Fibroblast of lung (primary cell): ENCODE results near the gene CHD2. TPM values are rescaled to one million over a fixed set of nuclear protein-coding genes. Genes with fewer than 3 reads are reported as not detected.

Source experiments
- DNase-seq, 2 donors: peaks; one replicate each; pipeline versions ENCODE4 v3.0.0 to v3.0.0-alpha.2; 2010; ENCODE audit warnings: low read depth in 2 of 2
- H2AFZ ChIP-seq: 2 replicates; pipeline ENCODE4 v1.5.1; 2012; ENCODE audit warnings: low read length, control low read depth, inconsistent platforms
- H3K27ac ChIP-seq: 2 replicates; pipeline ENCODE4 v1.5.1; 2011; ENCODE audit warnings: low read length, control low read depth; ENCODE audit not compliant: insufficient read depth
- H3K27me3 ChIP-seq: 2 replicates; pipeline ENCODE4 v1.5.1; 2011; ENCODE audit warnings: mild to moderate bottlenecking, low read length; ENCODE audit not compliant: control insufficient read depth, insufficient read depth
- H3K36me3 ChIP-seq: 2 replicates; pipeline ENCODE4 v1.5.1; 2011; ENCODE audit warnings: low read length; ENCODE audit not compliant: control insufficient read depth, insufficient read depth
- H3K4me1 ChIP-seq: 2 replicates; pipeline ENCODE4 v1.5.1; 2011; ENCODE audit warnings: low read length; ENCODE audit not compliant: control insufficient read depth, insufficient read depth; ENCODE audit errors: extremely low read depth
- H3K4me2 ChIP-seq: 2 replicates; pipeline ENCODE4 v1.5.1; 2011; ENCODE audit warnings: low read length, control low read depth; ENCODE audit not compliant: insufficient read depth; ENCODE audit errors: extremely low read depth
- H3K4me3 ChIP-seq, 4 experiments: fragments of 200-600 bp in 1 of 4; sonication (generic) in 1 of 4; replicated peaks in 1 of 4; 2 replicates each; pipeline ENCODE4 v1.5.1; 2011 to 2016; ENCODE audit warnings: low read length in 4 of 4, low read depth in 3 of 4, mild to moderate bottlenecking in 3 of 4, control low read depth in 2 of 4, inconsistent platforms in 1 of 4, mixed read lengths in 1 of 4; ENCODE audit not compliant: insufficient read depth in 1 of 4; ENCODE audit errors: control extremely low read depth in 1 of 4
- H3K79me2 ChIP-seq: 2 replicates; pipeline ENCODE4 v1.5.1; 2012; ENCODE audit warnings: mild to moderate bottlenecking, low read length, inconsistent platforms; ENCODE audit not compliant: control insufficient read depth, insufficient read depth
- H3K9ac ChIP-seq: 2 replicates; pipeline ENCODE4 v1.5.1; 2011; ENCODE audit warnings: mild to moderate bottlenecking, low read length, control low read depth; ENCODE audit not compliant: insufficient read depth
- H3K9me3 ChIP-seq: 2 replicates; pipeline ENCODE4 v1.5.1; 2012; ENCODE audit warnings: low read depth, low read length; ENCODE audit not compliant: control insufficient read depth, insufficient read depth
- H4K20me1 ChIP-seq: 2 replicates; pipeline ENCODE4 v1.5.1; 2011; ENCODE audit warnings: low read length; ENCODE audit not compliant: control insufficient read depth, insufficient read depth; ENCODE audit errors: extremely low read depth
- EZH2 ChIP-seq: IDR thresholded peaks from 2 replicates; pipeline ENCODE4 v1.5.1; 2012; ENCODE audit warnings: low read length, control low read depth, mild to moderate bottlenecking; ENCODE audit errors: missing control alignments
- polyA plus RNA-seq, 2 donors: library from polyadenylated mRNA; depleted of rRNA in 1 of 2; stranded (reverse) in 1 of 2; unstranded in 1 of 2; fragments of >200 nt; gene quantifications; 2 replicates each; pipeline ENCODE4 v1.2.1, GENCODE V29; 2011 to 2012; ENCODE audit warnings: missing spikeins in 1 of 2
- total RNA-seq: library from RNA; depleted of rRNA; stranded (reverse); fragments of >200 nt; gene quantifications from 2 replicates; pipeline ENCODE4 v1.2.1, GENCODE V29; 2014
- TF ChIP-seq, protein P1 (sequence below), 2 donors: IDR thresholded peaks in 1 of 2; conservative IDR thresholded peaks in 1 of 2; 1 replicate in 1 of 2; 2 replicates in 1 of 2; pipeline ENCODE4 v1.5.1; 2011 to 2012; ENCODE audit warnings: low read length in 2 of 2, control low read depth in 1 of 2, inconsistent platforms in 1 of 2, low read depth in 1 of 2, mild to moderate bottlenecking in 1 of 2

CHD2 gene
- total and polyA plus RNA-seq, 2 donors (not counting 1 experiment from before 2014, with no cell fraction given) = 36.5 to 92.5 TPM

DNA sequence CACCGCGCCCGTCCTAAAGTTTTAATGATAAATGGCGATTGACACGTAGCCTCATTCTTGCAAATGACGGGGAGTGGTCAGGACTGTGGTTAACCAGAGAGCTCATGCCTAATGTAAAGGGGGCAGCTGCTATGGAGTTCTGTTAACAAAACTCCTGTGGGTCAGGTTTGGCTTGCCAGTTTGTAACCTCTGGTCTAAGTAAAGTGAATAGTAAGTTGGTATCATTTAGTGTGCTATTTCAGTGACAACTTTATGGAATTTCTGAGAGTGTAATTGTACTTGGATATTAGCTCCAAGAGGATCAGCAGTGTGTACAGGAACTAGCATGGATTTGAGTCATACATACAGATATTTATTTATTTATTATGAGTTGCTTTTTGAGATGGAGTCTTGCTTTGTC lies 101.0 kb downstream of the CHD2 start:
- TF ChIP-seq, protein P1, sequence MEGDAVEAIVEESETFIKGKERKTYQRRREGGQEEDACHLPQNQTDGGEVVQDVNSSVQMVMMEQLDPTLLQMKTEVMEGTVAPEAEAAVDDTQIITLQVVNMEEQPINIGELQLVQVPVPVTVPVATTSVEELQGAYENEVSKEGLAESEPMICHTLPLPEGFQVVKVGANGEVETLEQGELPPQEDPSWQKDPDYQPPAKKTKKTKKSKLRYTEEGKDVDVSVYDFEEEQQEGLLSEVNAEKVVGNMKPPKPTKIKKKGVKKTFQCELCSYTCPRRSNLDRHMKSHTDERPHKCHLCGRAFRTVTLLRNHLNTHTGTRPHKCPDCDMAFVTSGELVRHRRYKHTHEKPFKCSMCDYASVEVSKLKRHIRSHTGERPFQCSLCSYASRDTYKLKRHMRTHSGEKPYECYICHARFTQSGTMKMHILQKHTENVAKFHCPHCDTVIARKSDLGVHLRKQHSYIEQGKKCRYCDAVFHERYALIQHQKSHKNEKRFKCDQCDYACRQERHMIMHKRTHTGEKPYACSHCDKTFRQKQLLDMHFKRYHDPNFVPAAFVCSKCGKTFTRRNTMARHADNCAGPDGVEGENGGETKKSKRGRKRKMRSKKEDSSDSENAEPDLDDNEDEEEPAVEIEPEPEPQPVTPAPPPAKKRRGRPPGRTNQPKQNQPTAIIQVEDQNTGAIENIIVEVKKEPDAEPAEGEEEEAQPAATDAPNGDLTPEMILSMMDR (conservative IDR thresholded peaks at IDR 0.05 in 1 of 2, IDR thresholded peaks at IDR 0.05 in 1 of 2; ENCODE audit: low read depth in 1 of 2, low read length in 2 of 2) = no peak
- no peak for TF ChIP-seq EZH2
- Histone ChIP-seq H2AFZ (no peak overlapping the region), H3K36me3 (peaks cover 19% of the 10 kb centered on the region), H3K27me3 (no peaks in the 10 kb centered on the region), H3K4me1 (no peaks in the 10 kb centered on the region), H3K9me3 (no peaks in the 10 kb centered on the region), H3K4me2 (no peak overlapping the region), H3K9ac (no peak overlapping the region), H3K27ac (no peak overlapping the region), H3K4me3 (no peak overlapping the region), H4K20me1 (no peaks in the 10 kb centered on the region), H3K79me2 (no peaks in the 10 kb centered on the region)
- peak in 1 of 2 donors; percentile 65 for DNase-seq

DNA sequence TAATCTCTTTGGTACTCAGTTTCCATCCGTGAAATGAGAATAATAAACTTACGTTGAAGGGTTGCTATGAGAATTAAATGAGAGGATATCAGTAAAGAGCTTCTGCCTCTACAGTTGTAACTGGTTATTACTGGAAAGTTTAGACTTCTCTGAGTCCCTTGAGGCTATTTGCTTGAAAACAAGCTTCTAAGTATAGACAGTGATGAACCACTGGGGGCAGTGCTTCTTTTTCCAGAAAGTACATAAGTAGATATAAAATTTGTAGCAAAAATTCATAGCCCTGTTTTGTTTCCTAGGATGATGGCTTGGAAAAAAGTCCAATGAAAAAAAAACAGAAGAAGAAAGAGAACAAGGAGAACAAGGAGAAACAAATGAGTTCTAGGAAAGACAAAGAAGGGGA lies 101.8 kb downstream of the CHD2 start:
- H3K79me2 ChIP-seq = peaks cover 2% of the 10 kb centered on the region
- H3K4me2 ChIP-seq = no peak overlapping the region
- no peaks in the 10 kb centered on the region for H4K20me1 ChIP-seq
- DNase-seq = peak in 1 of 2 donors; percentile 9
- H3K4me3 ChIP-seq = no peak overlapping the region
- TF ChIP-seq, protein P1 (conservative IDR thresholded peaks at IDR 0.05 in 1 of 2, IDR thresholded peaks at IDR 0.05 in 1 of 2; ENCODE audit: low read depth in 1 of 2, low read length in 2 of 2) = peak in 1 of 2 donors; percentile 12
- no peak for TF ChIP-seq EZH2
- no peak overlapping the region for H3K27ac ChIP-seq
- peaks cover 21% of the 10 kb centered on the region for H3K36me3 ChIP-seq
- no peaks in the 10 kb centered on the region for H3K27me3 ChIP-seq
- H3K4me1 ChIP-seq = no peaks in the 10 kb centered on the region
- H3K9ac ChIP-seq = no peak overlapping the region
- no peak overlapping the region for H2AFZ ChIP-seq
- no peaks in the 10 kb centered on the region for H3K9me3 ChIP-seq

DNA sequence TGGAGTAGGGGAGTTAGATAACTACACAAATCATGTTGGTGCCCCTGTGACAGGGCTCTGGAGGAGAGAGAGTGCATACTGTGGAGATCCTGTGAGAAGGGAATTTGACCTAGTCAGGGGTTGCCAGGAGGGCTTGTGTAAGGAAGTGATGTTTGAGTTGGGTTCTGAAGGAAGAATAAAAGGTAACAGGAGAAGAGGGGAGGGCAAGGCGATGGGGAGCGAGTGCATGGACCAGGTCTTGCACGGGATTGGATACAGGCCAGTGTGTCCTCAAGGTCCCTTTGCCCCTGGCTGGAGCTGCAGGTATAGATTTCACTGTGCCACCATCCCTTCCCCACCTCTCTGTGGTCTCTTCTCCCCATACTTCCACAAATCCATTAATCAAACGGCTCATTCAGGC lies 105.0 kb downstream of the CHD2 start:
- Histone ChIP-seq H3K27ac (no peak overlapping the region), H3K79me2 (peaks cover 2% of the 10 kb centered on the region), H3K4me2 (no peak overlapping the region), H3K36me3 (peaks cover 26% of the 10 kb centered on the region), H2AFZ (no peak overlapping the region), H3K27me3 (no peaks in the 10 kb centered on the region), H3K9me3 (no peaks in the 10 kb centered on the region), H3K9ac (no peak overlapping the region), H4K20me1 (no peaks in the 10 kb centered on the region), H3K4me1 (no peaks in the 10 kb centered on the region), H3K4me3 (no peak overlapping the region)
- no peak for DNase-seq
- no peak for TF ChIP-seq EZH2
- TF ChIP-seq, protein P1 (conservative IDR thresholded peaks at IDR 0.05 in 1 of 2, IDR thresholded peaks at IDR 0.05 in 1 of 2; ENCODE audit: low read depth in 1 of 2, low read length in 2 of 2) = no peak
